LNCAP (cell line): Measurements from ENCODE around the gene CYB5A.

Experiments
- TF ChIP-seq, protein P1 (sequence below): fragments of 450-650 bp; IDR thresholded peaks from 2 replicates; pipeline ENCODE4 v1.5.1; 2017; ENCODE audit warnings: mild to moderate bottlenecking

CYB5A gene

DNA sequence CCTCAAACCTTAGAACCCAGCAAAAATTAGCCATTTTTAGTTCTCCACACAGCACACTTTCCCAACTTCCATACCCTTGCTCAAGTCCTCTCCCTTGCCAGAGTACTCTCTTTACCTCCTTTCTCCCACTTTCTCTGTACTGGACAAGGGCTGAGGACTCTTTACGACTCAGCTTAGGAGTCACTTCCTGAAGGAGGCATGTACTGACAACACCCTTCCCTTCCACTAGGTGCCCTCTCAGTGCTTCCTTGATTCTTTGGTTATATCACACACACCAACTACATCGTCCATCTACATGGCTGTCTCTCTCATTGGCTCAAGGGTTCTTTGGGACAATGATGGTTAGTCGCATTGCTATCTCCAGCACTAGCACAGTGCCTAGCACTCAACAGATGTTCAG lies 18.6 kb upstream of the CYB5A start:
- TF ChIP-seq, protein P1, sequence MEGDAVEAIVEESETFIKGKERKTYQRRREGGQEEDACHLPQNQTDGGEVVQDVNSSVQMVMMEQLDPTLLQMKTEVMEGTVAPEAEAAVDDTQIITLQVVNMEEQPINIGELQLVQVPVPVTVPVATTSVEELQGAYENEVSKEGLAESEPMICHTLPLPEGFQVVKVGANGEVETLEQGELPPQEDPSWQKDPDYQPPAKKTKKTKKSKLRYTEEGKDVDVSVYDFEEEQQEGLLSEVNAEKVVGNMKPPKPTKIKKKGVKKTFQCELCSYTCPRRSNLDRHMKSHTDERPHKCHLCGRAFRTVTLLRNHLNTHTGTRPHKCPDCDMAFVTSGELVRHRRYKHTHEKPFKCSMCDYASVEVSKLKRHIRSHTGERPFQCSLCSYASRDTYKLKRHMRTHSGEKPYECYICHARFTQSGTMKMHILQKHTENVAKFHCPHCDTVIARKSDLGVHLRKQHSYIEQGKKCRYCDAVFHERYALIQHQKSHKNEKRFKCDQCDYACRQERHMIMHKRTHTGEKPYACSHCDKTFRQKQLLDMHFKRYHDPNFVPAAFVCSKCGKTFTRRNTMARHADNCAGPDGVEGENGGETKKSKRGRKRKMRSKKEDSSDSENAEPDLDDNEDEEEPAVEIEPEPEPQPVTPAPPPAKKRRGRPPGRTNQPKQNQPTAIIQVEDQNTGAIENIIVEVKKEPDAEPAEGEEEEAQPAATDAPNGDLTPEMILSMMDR: no peak; the same call in 1 of the 2 replicates

DNA sequence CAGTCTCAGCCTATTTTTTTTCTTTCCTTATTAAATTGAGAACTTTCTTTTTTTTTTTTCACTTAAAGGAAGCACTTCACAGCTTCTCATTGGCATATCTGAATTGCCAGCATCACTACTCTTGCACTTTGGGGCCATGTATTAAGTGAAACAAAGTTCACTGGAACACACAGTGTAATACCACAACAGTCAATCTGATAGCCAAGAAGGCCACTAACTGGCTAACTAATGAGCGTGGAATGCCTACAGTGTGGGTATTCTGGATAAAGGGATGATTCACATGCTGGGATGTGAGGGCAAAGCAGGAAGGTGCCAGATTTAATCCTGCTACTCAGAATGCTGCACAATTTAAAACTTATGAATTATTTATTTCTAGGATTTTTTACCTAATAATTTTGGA lies 12.2 kb upstream of the CYB5A start:
- TF ChIP-seq, protein P1: no peak

DNA sequence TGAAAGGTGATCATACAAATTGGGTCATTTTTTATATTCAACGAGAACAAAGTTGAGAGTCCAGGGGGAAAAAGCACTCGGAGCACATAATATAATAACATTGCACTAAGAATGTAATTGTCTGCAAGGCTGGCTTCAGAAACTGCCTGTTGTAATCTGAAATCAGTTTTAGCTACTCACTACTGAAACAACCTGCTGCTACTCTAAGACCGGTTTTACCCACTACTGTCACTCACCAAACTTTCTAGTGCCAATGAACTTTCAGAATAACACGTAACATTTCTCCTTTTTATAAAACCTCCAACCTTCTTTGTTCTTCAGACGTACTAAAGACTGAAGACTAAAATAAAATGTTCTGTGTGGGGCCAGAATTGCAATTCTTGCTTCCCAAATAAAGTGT lies 11.5 kb upstream of the CYB5A start:
- TF ChIP-seq, protein P1: no peak

DNA sequence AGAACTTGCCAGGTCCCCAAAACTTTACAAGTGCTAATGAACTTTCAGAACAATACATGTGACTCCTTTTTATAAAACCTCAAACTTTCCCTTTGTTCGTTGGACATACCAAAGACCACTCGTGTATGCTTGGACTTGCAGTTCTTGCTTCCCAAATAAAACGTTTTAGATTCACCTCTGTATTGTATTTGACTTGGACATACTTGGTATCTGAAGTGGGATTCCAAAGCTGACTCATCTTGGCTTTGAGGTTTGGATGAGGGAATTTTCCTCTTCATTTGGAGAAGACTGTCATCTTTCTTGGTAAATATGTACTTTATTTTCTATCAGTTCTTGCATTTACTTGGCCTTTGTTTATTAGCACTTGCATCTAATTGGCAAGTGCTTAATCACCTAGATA lies 8.0 kb upstream of the CYB5A start:
- TF ChIP-seq, protein P1: no peak

DNA sequence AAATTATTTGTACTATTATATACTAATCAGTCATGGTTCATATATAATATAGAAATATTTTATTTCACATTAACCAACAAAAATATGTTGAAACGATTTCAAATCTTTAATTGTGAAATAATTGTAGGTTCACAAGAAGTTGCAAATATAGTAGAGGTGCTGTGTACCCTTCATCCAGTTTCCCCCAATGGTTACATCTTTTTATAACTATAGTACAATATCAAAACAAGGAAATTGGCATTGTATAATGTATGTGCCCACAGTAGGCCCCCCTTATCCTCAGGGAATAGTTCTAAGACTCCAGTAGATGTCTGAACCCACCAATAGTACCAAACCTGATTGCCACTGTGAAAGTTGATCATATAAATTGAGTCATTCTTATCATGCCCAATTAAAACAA lies 7.4 kb upstream of the CYB5A start:
- TF ChIP-seq, protein P1: no peak

DNA sequence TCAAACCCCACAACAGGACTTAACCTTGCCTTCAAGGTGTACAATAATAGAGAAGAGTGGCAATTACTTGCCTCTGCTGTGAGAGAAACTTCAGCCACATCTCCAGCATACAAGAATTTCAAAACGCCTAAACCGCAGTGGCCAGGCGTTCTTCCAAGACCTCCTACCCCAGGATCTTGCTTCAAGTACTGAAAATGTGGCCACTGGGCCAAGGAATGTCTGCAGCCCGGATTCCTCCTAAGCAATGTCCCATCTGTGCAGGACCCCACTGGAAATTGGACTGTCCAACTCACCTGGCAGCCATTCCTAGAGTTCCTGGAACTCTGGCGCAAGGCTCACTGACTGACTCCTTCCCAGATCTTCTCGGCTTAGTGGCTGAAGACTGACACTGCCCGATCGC lies 2.8 kb upstream of the CYB5A start:
- TF ChIP-seq, protein P1: no peak

DNA sequence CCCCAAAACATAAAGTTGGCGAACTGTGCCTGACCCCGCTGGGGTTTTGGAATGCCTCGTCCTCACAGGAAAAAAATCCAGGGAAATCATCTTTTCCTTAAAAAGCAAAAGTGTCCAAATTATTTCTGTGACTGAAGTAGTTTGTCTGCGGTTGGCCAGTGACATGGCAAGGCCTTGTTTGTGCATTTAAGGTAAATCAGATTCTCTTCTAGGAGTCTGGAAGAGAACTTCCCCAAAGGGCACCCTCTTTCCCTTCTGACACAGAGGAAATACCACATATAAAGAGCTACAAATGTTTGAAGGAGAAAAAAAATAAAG lies 737 bp upstream of the CYB5A start:
- TF ChIP-seq, protein P1: no peak

DNA sequence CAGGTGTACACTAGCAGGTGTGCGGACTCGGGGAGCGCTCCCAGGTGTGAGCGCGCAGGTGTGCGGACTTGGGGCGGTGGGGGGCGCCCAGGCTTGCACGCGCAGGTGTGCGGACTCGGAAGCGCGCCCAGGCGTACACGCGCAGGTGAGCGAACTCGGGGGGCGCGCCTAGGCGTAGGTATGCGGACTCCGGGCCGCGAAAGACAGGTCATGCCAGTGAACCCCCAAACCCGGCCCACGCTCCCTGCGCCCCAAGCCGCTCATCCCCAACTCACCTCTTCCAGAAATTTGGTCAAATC lies 342 bp downstream of the CYB5A start:
- TF ChIP-seq, protein P1: peak; percentile 30
